HCT116 (cell line): ENCODE data around the gene PLEKHO2. TPM values are rescaled to one million over a fixed set of nuclear protein-coding genes. Genes with fewer than 3 reads are reported as not detected.

ENCODE experiments used
- ATAC-seq: fragments of 200-7000 bp; cut with Tn5 transposase; 2 replicates; pipeline ENCODE4 v1.9.1; 2020; ENCODE audit warnings: mild to moderate bottlenecking, moderate library complexity
- BruUV-seq: library from RNA; stranded (reverse); fragments of 400-500 nt; replicated peaks from 2 replicates; lab custom pipeline; 2021; lab: Mats Ljungman, UMichigan
- CTCF ChIA-PET: fragments of 300-600 bp; sonication (Branson Sonifier 250); formaldehyde crosslinking; loops from one replicate; lab custom pipeline; 2021; ENCODE audit warnings: antibody characterized with exemption; lab: Charles Lee
- POLR2A ChIA-PET: fragments of 300-600, 350-600 bp; sonication (Branson Sonifier 250); formaldehyde crosslinking; loops from one replicate; lab custom pipeline; 2021; ENCODE audit warnings: antibody characterized with exemption; lab: Charles Lee
- RAD21 ChIA-PET, 2 experiments: fragments of 300-600 bp; sonication (Branson Sonifier 250); formaldehyde crosslinking; loops; one replicate each; lab custom pipeline; 2023; ENCODE audit warnings: low total read pairs in 2 of 2; ENCODE audit not compliant: uncharacterized antibody in 2 of 2, unreplicated experiment in 2 of 2, low non-redundant PET in 1 of 2; lab: Charles Lee
- DNase-seq: peaks from one replicate; pipeline ENCODE4 v3.0.0-alpha.2; 2010; ENCODE audit warnings: low read depth, low spot score
- H2AFZ ChIP-seq: fragments of 200-600 bp; shearing (Covaris generic), sonication (generic); 2 replicates; pipeline ENCODE4 v1.6.1; 2017; ENCODE audit warnings: low read depth, mixed run types, mixed read lengths, antibody characterized with exemption, low read length; ENCODE audit not compliant: poor library complexity, severe bottlenecking
- H3K27ac ChIP-seq: 2 replicates; pipeline ENCODE4 v1.5.1; 2012; ENCODE audit warnings: low read depth, low read length
- H3K27me3 ChIP-seq: fragments of 200-600 bp; sonication (generic); 2 replicates; pipeline ENCODE4 v1.6.1; 2016; ENCODE audit warnings: mixed run types, low read length, mixed read lengths; ENCODE audit not compliant: insufficient read depth
- H3K36me3 ChIP-seq, 2 experiments: fragments of 200-500 bp in 1 of 2; fragments of 200-600 bp in 1 of 2; sonication (Bioruptor generic) in 1 of 2; sonication (generic) in 1 of 2; 2 replicates each; pipeline versions ENCODE4 v1.5.1 to v1.6.1; 2014 to 2016; ENCODE audit warnings: low read length in 2 of 2, inconsistent platforms in 1 of 2, mixed read lengths in 1 of 2, mixed run types in 1 of 2; ENCODE audit not compliant: insufficient read depth in 2 of 2, control insufficient read depth in 1 of 2
- H3K4me1 ChIP-seq, 2 experiments: fragments of 200-600 bp in 1 of 2; sonication (generic) in 1 of 2; 2 replicates each; pipeline versions ENCODE4 v1.5.1 to v1.6.1; 2012 to 2017; ENCODE audit warnings: low read length in 2 of 2, inconsistent platforms in 1 of 2, mild to moderate bottlenecking in 1 of 2, mixed read lengths in 1 of 2, mixed run types in 1 of 2, moderate library complexity in 1 of 2; ENCODE audit not compliant: insufficient read depth in 2 of 2, control insufficient read depth in 1 of 2
- H3K4me2 ChIP-seq: fragments of 200-600 bp; sonication (generic); 2 replicates; pipeline ENCODE4 v1.6.1; 2017; ENCODE audit warnings: mixed run types, low read length, mixed read lengths
- H3K4me3 ChIP-seq, 2 experiments: fragments of 200-600 bp in 1 of 2; sonication (generic) in 1 of 2; replicated peaks in 1 of 2; 2 replicates each; pipeline ENCODE4 v1.5.1; 2011 to 2016; ENCODE audit warnings: low read length in 2 of 2, control low read depth in 1 of 2, low read depth in 1 of 2, mild to moderate bottlenecking in 1 of 2, mixed read lengths in 1 of 2, mixed run types in 1 of 2
- H3K79me2 ChIP-seq: fragments of 200-600 bp; sonication (generic); 2 replicates; pipeline ENCODE4 v1.6.1; 2017; ENCODE audit warnings: mild to moderate bottlenecking, mixed run types, low read length, moderate library complexity, mixed read lengths; ENCODE audit not compliant: insufficient read depth
- H3K9ac ChIP-seq: fragments of 200-600 bp; sonication (generic); 2 replicates; pipeline ENCODE4 v1.6.1; 2016; ENCODE audit warnings: low read length, mixed read lengths
- H3K9me2 ChIP-seq: fragments of 200-600 bp; sonication (generic), shearing (Covaris generic); 2 replicates; pipeline ENCODE4 v1.6.1; 2017; ENCODE audit warnings: mixed run types, mild to moderate bottlenecking, moderate library complexity; ENCODE audit not compliant: insufficient read depth
- H3K9me3 ChIP-seq, 2 experiments: fragments of 200-500 bp in 1 of 2; fragments of 200-600 bp in 1 of 2; sonication (Bioruptor generic) in 1 of 2; sonication (generic) in 1 of 2; 2 replicates each; pipeline ENCODE4 v1.6.1; 2014 to 2017; ENCODE audit warnings: low read length in 2 of 2, mixed read lengths in 2 of 2, inconsistent platforms in 1 of 2, low read depth in 1 of 2, mild to moderate bottlenecking in 1 of 2, mixed run types in 1 of 2, moderate library complexity in 1 of 2; ENCODE audit not compliant: control insufficient read depth in 1 of 2, insufficient read depth in 1 of 2
- H4K20me1 ChIP-seq: fragments of 200-600 bp; sonication (generic), shearing (Covaris generic); 2 replicates; pipeline ENCODE4 v1.6.1; 2017; ENCODE audit warnings: mixed run types, mild to moderate bottlenecking, moderate library complexity; ENCODE audit not compliant: insufficient read depth
- ATF3 ChIP-seq: IDR thresholded peaks from 2 replicates; pipeline ENCODE4 v1.6.1; 2012
- EZH2 ChIP-seq: fragments of 200-600 bp; sonication (generic); IDR thresholded peaks from 2 replicates; pipeline ENCODE4 v1.6.1; 2017; ENCODE audit warnings: antibody characterized with exemption, mixed run types
- EZH2phosphoT487 ChIP-seq: fragments of 200-600 bp; IDR thresholded peaks from 2 replicates; pipeline ENCODE4 v1.6.1; 2018; ENCODE audit warnings: antibody characterized with exemption, borderline replicate concordance
- FOSL1 ChIP-seq: IDR thresholded peaks from 2 replicates; pipeline ENCODE4 v1.6.1; 2012; ENCODE audit warnings: low read depth
- JUND ChIP-seq: IDR thresholded peaks from 2 replicates; pipeline ENCODE4 v1.6.1; 2012
- POLR2A ChIP-seq: IDR thresholded peaks from 2 replicates; pipeline ENCODE4 v1.7.0; 2011; ENCODE audit warnings: borderline replicate concordance; ENCODE audit not compliant: insufficient read depth, insufficient read length; ENCODE audit errors: extremely low read depth
- POLR2AphosphoS5 ChIP-seq: IDR thresholded peaks from 2 replicates; pipeline ENCODE4 v1.6.1; 2011; ENCODE audit warnings: mild to moderate bottlenecking, low read depth, low read length, moderate library complexity
- RAD21 ChIP-seq: IDR thresholded peaks from 2 replicates; pipeline ENCODE4 v1.6.1; 2012; ENCODE audit warnings: low read depth, mild to moderate bottlenecking
- SIN3A ChIP-seq: IDR thresholded peaks from 2 replicates; pipeline ENCODE4 v1.6.1; 2012; ENCODE audit warnings: low read depth
- SP1 ChIP-seq: IDR thresholded peaks from 2 replicates; pipeline ENCODE4 v1.6.1; 2012; ENCODE audit warnings: low read depth
- SRF ChIP-seq: IDR thresholded peaks from 2 replicates; pipeline ENCODE4 v1.6.1; 2012; ENCODE audit warnings: low read depth
- TCF7L2 ChIP-seq: IDR thresholded peaks from 2 replicates; pipeline ENCODE4 v1.7.0; 2011; ENCODE audit warnings: borderline replicate concordance, inconsistent platforms; ENCODE audit not compliant: insufficient read depth, insufficient read length; ENCODE audit errors: extremely low read depth
- YY1 ChIP-seq: IDR thresholded peaks from 2 replicates; pipeline ENCODE4 v1.6.1; 2011; ENCODE audit warnings: low read length, low read depth, moderate library complexity, mild to moderate bottlenecking; ENCODE audit not compliant: insufficient replicate concordance; ENCODE audit errors: extremely low read depth
- ZNF274 ChIP-seq: fragments of 200-500 bp; sonication (Bioruptor generic); IDR thresholded peaks from 2 replicates; pipeline ENCODE4 v1.6.1; 2014; ENCODE audit warnings: mild to moderate bottlenecking, low read depth, low read length, inconsistent platforms
- intact Hi-C: fragments of 100-400 bp; cut with micrococcal nuclease; formaldehyde crosslinking; loops from 2 replicates; pipeline ENCODE4 v1.10.0; 2022
- total RNA-seq: library from RNA; stranded (reverse); gene quantifications from one replicate; pipeline ENCODE4 v1.2.1, GENCODE V29; 2021; ENCODE audit not compliant: unreplicated experiment
- TF ChIP-seq, protein P1 (sequence below), 3 experiments: fragments of 200-600 bp in 1 of 3; sonication (generic) in 1 of 3; IDR thresholded peaks in 2 of 3; conservative IDR thresholded peaks in 1 of 3; 2 replicates each; pipeline ENCODE4 v1.5.1; 2012 to 2017; ENCODE audit warnings: low read depth in 2 of 3, low read length in 2 of 3, antibody characterized with exemption in 1 of 3, borderline replicate concordance in 1 of 3, control low read depth in 1 of 3, mild to moderate bottlenecking in 1 of 3, mixed read lengths in 1 of 3, mixed run types in 1 of 3, moderate library complexity in 1 of 3; ENCODE audit not compliant: insufficient read depth in 1 of 3
- TF ChIP-seq, protein P2 (sequence below): IDR thresholded peaks from 2 replicates; pipeline ENCODE4 v1.6.1; 2012; ENCODE audit warnings: low read depth

The PLEKHO2 gene
- total RNA-seq, 1 experiment from 2014 or later = 8.0 TPM

- Histone ChIP-seq H3K4me3 (no peak overlapping the region), H3K9me2 (no peaks in the 10 kb centered on the region), H3K79me2 (no peaks in the 10 kb centered on the region), H3K9ac (no peak overlapping the region), H3K9me3 (no peaks in the 10 kb centered on the region), H4K20me1 (no peaks in the 10 kb centered on the region), H3K27me3 (no peaks in the 10 kb centered on the region), H3K4me1 (peaks cover 0 to 3% of the 10 kb centered on the region in 2 experiments; a peak in 1 of 4 replicates), H3K27ac (no peak overlapping the region), H2AFZ (no peak overlapping the region), H3K4me2 (no peak overlapping the region), H3K36me3 (peaks cover 0 to 5% of the 10 kb centered on the region in 2 experiments; a peak in 1 of 4 replicates)
- intact Hi-C loops = no loop called here
- ATAC-seq (no peak), DNase-seq (no peak)
- ChIA-PET CTCF (no interaction called here), RAD21 (no interaction called here), POLR2A (no interaction called here)
- BruUV-seq = no TSS peak
- TF ChIP-seq RAD21 = no peak
- no peak for TF ChIP-seq YY1
- TF ChIP-seq POLR2AphosphoS5 = no peak
- no peak for TF ChIP-seq JUND
- no peak for TF ChIP-seq SRF
- no peak for TF ChIP-seq EZH2
- TF ChIP-seq, protein P1, sequence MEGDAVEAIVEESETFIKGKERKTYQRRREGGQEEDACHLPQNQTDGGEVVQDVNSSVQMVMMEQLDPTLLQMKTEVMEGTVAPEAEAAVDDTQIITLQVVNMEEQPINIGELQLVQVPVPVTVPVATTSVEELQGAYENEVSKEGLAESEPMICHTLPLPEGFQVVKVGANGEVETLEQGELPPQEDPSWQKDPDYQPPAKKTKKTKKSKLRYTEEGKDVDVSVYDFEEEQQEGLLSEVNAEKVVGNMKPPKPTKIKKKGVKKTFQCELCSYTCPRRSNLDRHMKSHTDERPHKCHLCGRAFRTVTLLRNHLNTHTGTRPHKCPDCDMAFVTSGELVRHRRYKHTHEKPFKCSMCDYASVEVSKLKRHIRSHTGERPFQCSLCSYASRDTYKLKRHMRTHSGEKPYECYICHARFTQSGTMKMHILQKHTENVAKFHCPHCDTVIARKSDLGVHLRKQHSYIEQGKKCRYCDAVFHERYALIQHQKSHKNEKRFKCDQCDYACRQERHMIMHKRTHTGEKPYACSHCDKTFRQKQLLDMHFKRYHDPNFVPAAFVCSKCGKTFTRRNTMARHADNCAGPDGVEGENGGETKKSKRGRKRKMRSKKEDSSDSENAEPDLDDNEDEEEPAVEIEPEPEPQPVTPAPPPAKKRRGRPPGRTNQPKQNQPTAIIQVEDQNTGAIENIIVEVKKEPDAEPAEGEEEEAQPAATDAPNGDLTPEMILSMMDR (IDR thresholded peaks at IDR 0.05 in 2 of 3, conservative IDR thresholded peaks at IDR 0.05 in 1 of 3; ENCODE audit: borderline replicate concordance in 1 of 3, insufficient read depth in 1 of 3, low read depth in 2 of 3, low read length in 2 of 3) = no peak
- TF ChIP-seq FOSL1 = no peak
- TF ChIP-seq POLR2A = no peak
- no peak for TF ChIP-seq SIN3A
These were observed 9.8 kb downstream of the PLEKHO2 start for GRCh38 chr15:64851503-64851840.

- no peak overlapping the region for H3K27ac ChIP-seq
- peaks cover 0 to 7% of the 10 kb centered on the region in 2 experiments; a peak in 1 of 4 replicates for H3K4me1 ChIP-seq
- CTCF ChIA-PET = no interaction called here
- H3K36me3 ChIP-seq = peaks cover 0 to 5% of the 10 kb centered on the region in 2 experiments; a peak in 1 of 4 replicates
- POLR2A ChIA-PET = no interaction called here
- RAD21 ChIA-PET = no interaction called here
- intact Hi-C loops = no loop called here
- DNase-seq = no peak
- no peak overlapping the region for H2AFZ ChIP-seq
- BruUV-seq = no TSS peak
- no peaks in the 10 kb centered on the region for H3K9me3 ChIP-seq
- no peak overlapping the region for H3K4me3 ChIP-seq
- no peak for ATAC-seq
- no peak overlapping the region for H3K4me2 ChIP-seq
- no peaks in the 10 kb centered on the region for H4K20me1 ChIP-seq
- no peaks in the 10 kb centered on the region for H3K79me2 ChIP-seq
- no peaks in the 10 kb centered on the region for H3K27me3 ChIP-seq
- no peak overlapping the region for H3K9ac ChIP-seq
- H3K9me2 ChIP-seq = no peaks in the 10 kb centered on the region
- no peak for TF ChIP-seq RAD21
- no peak for TF ChIP-seq EZH2
- TF ChIP-seq SRF = no peak
- TF ChIP-seq POLR2AphosphoS5 = no peak
- no peak for TF ChIP-seq SP1
- TF ChIP-seq POLR2A = no peak
- TF ChIP-seq, protein P2, sequence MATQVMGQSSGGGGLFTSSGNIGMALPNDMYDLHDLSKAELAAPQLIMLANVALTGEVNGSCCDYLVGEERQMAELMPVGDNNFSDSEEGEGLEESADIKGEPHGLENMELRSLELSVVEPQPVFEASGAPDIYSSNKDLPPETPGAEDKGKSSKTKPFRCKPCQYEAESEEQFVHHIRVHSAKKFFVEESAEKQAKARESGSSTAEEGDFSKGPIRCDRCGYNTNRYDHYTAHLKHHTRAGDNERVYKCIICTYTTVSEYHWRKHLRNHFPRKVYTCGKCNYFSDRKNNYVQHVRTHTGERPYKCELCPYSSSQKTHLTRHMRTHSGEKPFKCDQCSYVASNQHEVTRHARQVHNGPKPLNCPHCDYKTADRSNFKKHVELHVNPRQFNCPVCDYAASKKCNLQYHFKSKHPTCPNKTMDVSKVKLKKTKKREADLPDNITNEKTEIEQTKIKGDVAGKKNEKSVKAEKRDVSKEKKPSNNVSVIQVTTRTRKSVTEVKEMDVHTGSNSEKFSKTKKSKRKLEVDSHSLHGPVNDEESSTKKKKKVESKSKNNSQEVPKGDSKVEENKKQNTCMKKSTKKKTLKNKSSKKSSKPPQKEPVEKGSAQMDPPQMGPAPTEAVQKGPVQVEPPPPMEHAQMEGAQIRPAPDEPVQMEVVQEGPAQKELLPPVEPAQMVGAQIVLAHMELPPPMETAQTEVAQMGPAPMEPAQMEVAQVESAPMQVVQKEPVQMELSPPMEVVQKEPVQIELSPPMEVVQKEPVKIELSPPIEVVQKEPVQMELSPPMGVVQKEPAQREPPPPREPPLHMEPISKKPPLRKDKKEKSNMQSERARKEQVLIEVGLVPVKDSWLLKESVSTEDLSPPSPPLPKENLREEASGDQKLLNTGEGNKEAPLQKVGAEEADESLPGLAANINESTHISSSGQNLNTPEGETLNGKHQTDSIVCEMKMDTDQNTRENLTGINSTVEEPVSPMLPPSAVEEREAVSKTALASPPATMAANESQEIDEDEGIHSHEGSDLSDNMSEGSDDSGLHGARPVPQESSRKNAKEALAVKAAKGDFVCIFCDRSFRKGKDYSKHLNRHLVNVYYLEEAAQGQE = no peak
- TF ChIP-seq EZH2phosphoT487 = no peak
- no peak for TF ChIP-seq ZNF274
- no peak for TF ChIP-seq FOSL1
- TF ChIP-seq TCF7L2 = no peak
- no peak for TF ChIP-seq JUND
- TF ChIP-seq ATF3 = no peak
These were observed 12.3 kb downstream of the PLEKHO2 start for GRCh38 chr15:64854041-64854440.
